Keratinocyte (primary cell): Measurements from ENCODE around the gene MED23. TPM values are rescaled to one million over a fixed set of nuclear protein-coding genes. Genes with fewer than 3 reads are reported as not detected.
A peak's percentile ranks its signal among the peaks of the same experiment; 100 is the strongest.

Experiments used
- DNase-seq: peaks from one replicate; pipeline ENCODE4 v3.0.0-alpha.2; 2011; ENCODE audit warnings: low read depth, missing footprints, low spot score
- FAIRE-seq: peaks from 2 replicates; lab custom pipeline; 2011; peaks lifted over from hg19 to GRCh38; lab: Jason Lieb, UNC
- H2AFZ ChIP-seq: 2 replicates; pipeline ENCODE4 v1.6.0; 2012; ENCODE audit warnings: low read length, control low read depth, inconsistent platforms; ENCODE audit not compliant: control insufficient read depth
- H3K27ac ChIP-seq: 2 replicates; pipeline ENCODE4 v1.5.1; 2011; ENCODE audit warnings: low read length; ENCODE audit not compliant: control insufficient read depth, insufficient read depth
- H3K27me3 ChIP-seq: 3 replicates; pipeline ENCODE4 v1.6.0; 2011; ENCODE audit warnings: low read length; ENCODE audit not compliant: control insufficient read depth, insufficient read depth; ENCODE audit errors: extremely low read depth
- H3K36me3 ChIP-seq, 2 experiments: 2 replicates in 1 of 2; 3 replicates in 1 of 2; pipeline ENCODE4 v1.5.1; 2011; ENCODE audit warnings: low read length in 2 of 2, mild to moderate bottlenecking in 1 of 2; ENCODE audit not compliant: control insufficient read depth in 2 of 2, insufficient read depth in 2 of 2; ENCODE audit errors: extremely low read depth in 1 of 2
- H3K4me1 ChIP-seq: 3 replicates; pipeline ENCODE4 v1.5.1; 2011; ENCODE audit warnings: low read length; ENCODE audit not compliant: control insufficient read depth, insufficient read depth; ENCODE audit errors: extremely low read depth
- H3K4me2 ChIP-seq: 3 replicates; pipeline ENCODE4 v1.6.0; 2011; ENCODE audit warnings: low read depth, low read length; ENCODE audit not compliant: control insufficient read depth, insufficient read depth; ENCODE audit errors: extremely low read depth
- H3K4me3 ChIP-seq, 3 experiments: fragments of 200-600 bp in 1 of 3; sonication (generic) in 1 of 3; 2 replicates in 2 of 3; 3 replicates in 1 of 3; pipeline ENCODE4 v1.5.1; 2011 to 2016; ENCODE audit warnings: low read length in 3 of 3, mild to moderate bottlenecking in 3 of 3, control low read depth in 2 of 3, inconsistent platforms in 1 of 3, low read depth in 1 of 3, mixed read lengths in 1 of 3, mixed run types in 1 of 3, moderate library complexity in 1 of 3; ENCODE audit not compliant: control insufficient read depth in 2 of 3, insufficient read depth in 2 of 3; ENCODE audit errors: extremely low read depth in 1 of 3
- H3K79me2 ChIP-seq: 2 replicates; pipeline ENCODE4 v1.6.0; 2012; ENCODE audit warnings: low read length; ENCODE audit not compliant: control insufficient read depth, insufficient read depth
- H3K9ac ChIP-seq: 3 replicates; pipeline ENCODE4 v1.6.0; 2011; ENCODE audit warnings: low read length; ENCODE audit not compliant: control insufficient read depth, insufficient read depth; ENCODE audit errors: extremely low read depth
- H3K9me1 ChIP-seq: 3 replicates; pipeline ENCODE4 v1.6.0; 2011; ENCODE audit warnings: low read length; ENCODE audit not compliant: control insufficient read depth, insufficient read depth; ENCODE audit errors: extremely low read depth
- H3K9me3 ChIP-seq: 2 replicates; pipeline ENCODE4 v1.5.1; 2012; ENCODE audit warnings: low read depth, low read length; ENCODE audit not compliant: control insufficient read depth
- H4K20me1 ChIP-seq: 3 replicates; pipeline ENCODE4 v1.6.0; 2011; ENCODE audit warnings: low read length; ENCODE audit not compliant: control insufficient read depth, insufficient read depth; ENCODE audit errors: extremely low read depth
- EZH2 ChIP-seq: IDR thresholded peaks from one replicate; pipeline ENCODE4 v1.6.1; 2012; ENCODE audit warnings: inconsistent platforms, mild to moderate bottlenecking, low read length, moderate library complexity
- dilution Hi-C: fragments of 300-500 bp; cut with MboI; formaldehyde crosslinking; loops from one replicate; pipeline ENCODE4 v1.7.0; 2020; ENCODE audit warnings: low sequenced_read_pairs; ENCODE audit not compliant: extremely low pct_ligation_motif_present
- polyA plus RNA-seq, 5 experiments: library from polyadenylated mRNA; depleted of rRNA in 3 of 5; stranded (reverse) in 3 of 5; stranded (forward) in 1 of 5; unstranded in 1 of 5; fragments of >200 nt; gene quantifications; 1 replicate in 1 of 5; 2 replicates in 3 of 5; 3 replicates in 1 of 5; pipeline versions ENCODE4 v1.2.1 to v1.2.3, GENCODE V29; 2011 to 2012; ENCODE audit warnings: missing spikeins in 2 of 5, low read depth in 1 of 5, low replicate concordance in 1 of 5
- small RNA-seq, 3 experiments: library from RNA; depleted of rRNA; stranded (forward); fragments of <200 nt; gene quantifications; one replicate each; pipeline ENCODE3, GENCODE V24; 2012; ENCODE audit warnings: low read depth in 3 of 3, low replicate concordance in 1 of 3; ENCODE audit not compliant: insufficient read length in 3 of 3
- TF ChIP-seq, protein P1 (sequence below), 3 experiments: IDR thresholded peaks in 1 of 3; conservative IDR thresholded peaks in 1 of 3; optimal IDR thresholded peaks in 1 of 3; 2 replicates in 2 of 3; 3 replicates in 1 of 3; pipeline versions ENCODE3 to v1.5.1; 2011; ENCODE audit warnings: low read length in 3 of 3, mild to moderate bottlenecking in 3 of 3, moderate library complexity in 2 of 3, control low read depth in 1 of 3, inconsistent platforms in 1 of 3; ENCODE audit not compliant: insufficient read depth in 2 of 3; ENCODE audit errors: extremely low read depth in 1 of 3

Gene MED23
- polyA plus RNA-seq, 1 donor (not counting 4 experiments of a cell fraction or from before 2014, with no cell fraction given): 24.9 TPM

DNA sequence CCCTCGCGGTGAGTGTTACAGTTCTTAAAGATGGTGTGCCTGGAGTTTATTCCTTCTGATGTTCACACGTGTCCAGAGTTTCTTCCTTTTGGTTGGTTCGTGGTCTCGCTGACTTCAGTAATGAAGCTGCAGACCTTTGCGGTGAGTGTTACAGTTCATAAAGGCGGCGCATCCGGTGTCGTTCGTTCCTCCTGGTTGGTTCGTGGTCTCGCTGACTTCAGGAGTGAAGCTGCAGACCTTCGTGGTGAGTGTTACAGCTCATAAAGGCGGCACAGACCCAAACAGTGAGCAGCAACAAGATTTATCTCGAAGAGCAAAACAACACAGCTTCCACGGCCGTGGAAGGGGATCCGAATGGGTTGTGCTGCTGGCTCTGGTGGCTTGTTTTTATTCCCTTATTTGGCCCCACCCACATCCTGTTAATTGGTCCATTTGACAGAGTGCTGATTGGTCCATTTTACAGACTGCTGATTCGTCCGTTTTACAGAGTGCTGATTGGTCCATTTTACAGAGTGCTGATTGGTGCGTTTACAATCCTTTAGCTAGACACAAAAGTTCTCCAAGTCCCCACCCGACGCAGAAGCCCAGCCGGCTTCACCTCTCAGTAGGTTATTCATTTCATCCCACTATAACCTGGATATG is 103.2 kb downstream of the MED23 start:
- Histone ChIP-seq H3K4me2 (no peak overlapping the region), H3K9me3 (no peaks in the 10 kb centered on the region), H3K27me3 (no peaks in the 10 kb centered on the region), H3K4me1 (no peaks in the 10 kb centered on the region), H3K9ac (no peak overlapping the region), H3K36me3 (no peaks in the 10 kb centered on the region), H2AFZ (no peak overlapping the region), H4K20me1 (no peaks in the 10 kb centered on the region), H3K4me3 (no peak overlapping the region), H3K27ac (no peak overlapping the region), H3K79me2 (no peaks in the 10 kb centered on the region), H3K9me1 (no peaks in the 10 kb centered on the region)
- TF ChIP-seq, protein P1, sequence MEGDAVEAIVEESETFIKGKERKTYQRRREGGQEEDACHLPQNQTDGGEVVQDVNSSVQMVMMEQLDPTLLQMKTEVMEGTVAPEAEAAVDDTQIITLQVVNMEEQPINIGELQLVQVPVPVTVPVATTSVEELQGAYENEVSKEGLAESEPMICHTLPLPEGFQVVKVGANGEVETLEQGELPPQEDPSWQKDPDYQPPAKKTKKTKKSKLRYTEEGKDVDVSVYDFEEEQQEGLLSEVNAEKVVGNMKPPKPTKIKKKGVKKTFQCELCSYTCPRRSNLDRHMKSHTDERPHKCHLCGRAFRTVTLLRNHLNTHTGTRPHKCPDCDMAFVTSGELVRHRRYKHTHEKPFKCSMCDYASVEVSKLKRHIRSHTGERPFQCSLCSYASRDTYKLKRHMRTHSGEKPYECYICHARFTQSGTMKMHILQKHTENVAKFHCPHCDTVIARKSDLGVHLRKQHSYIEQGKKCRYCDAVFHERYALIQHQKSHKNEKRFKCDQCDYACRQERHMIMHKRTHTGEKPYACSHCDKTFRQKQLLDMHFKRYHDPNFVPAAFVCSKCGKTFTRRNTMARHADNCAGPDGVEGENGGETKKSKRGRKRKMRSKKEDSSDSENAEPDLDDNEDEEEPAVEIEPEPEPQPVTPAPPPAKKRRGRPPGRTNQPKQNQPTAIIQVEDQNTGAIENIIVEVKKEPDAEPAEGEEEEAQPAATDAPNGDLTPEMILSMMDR (optimal IDR thresholded peaks at IDR 0.05 in 1 of 3, IDR thresholded peaks at IDR 0.05 in 1 of 3, conservative IDR thresholded peaks at IDR 0.05 in 1 of 3; ENCODE audit: extremely low read depth in 1 of 3, insufficient read depth in 2 of 3, low read length in 3 of 3): no peak
- TF ChIP-seq EZH2: no peak
- DNase-seq (no peak), FAIRE-seq (no peak)
- dilution Hi-C loops: no loop called here

DNA sequence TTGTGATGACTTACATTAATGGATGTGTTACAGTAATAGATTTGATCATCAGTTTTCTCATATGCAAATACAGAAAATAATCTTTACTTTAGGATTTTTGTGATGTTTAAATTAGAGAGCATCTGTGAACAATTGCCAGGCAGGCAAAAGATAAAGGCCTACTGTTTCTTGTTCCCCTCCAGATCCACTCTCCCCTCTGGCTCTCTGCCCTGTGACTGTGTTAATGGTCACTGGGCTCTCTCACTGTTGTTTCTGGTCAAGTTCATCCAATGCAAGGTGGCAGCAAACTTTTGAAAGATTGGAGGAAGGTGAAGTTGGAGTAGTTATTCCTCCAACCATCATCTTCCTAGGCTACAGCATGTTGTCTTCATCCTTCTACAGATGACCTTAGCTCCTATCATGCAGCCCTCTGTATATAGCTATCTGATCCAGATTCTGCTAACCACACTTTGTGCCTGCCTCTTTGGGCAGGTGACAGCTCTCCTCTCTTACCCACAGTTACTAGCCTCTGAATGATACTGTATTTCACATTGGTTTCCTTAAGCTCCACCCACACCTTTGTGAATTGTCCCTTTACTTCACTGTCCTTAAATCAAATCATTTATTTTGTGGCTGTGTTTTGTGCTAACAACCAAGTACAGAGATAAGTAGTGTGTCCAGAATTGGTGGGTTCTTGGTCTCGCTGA is 103.9 kb downstream of the MED23 start:
- no peaks in the 10 kb centered on the region for H3K27me3 ChIP-seq
- no peaks in the 10 kb centered on the region for H3K36me3 ChIP-seq
- no peaks in the 10 kb centered on the region for H3K9me1 ChIP-seq
- H3K9me3 ChIP-seq: no peaks in the 10 kb centered on the region
- H3K27ac ChIP-seq: no peak overlapping the region
- DNase-seq (no peak), FAIRE-seq (peak; percentile 20)
- dilution Hi-C loops: no loop called here
- no peak overlapping the region for H3K4me2 ChIP-seq
- H2AFZ ChIP-seq: no peak overlapping the region
- no peaks in the 10 kb centered on the region for H4K20me1 ChIP-seq
- TF ChIP-seq, protein P1 (optimal IDR thresholded peaks at IDR 0.05 in 1 of 3, IDR thresholded peaks at IDR 0.05 in 1 of 3, conservative IDR thresholded peaks at IDR 0.05 in 1 of 3; ENCODE audit: extremely low read depth in 1 of 3, insufficient read depth in 2 of 3, low read length in 3 of 3): no peak
- no peak for TF ChIP-seq EZH2
- no peak overlapping the region for H3K4me3 ChIP-seq
- no peaks in the 10 kb centered on the region for H3K4me1 ChIP-seq
- no peak overlapping the region for H3K9ac ChIP-seq
- H3K79me2 ChIP-seq: no peaks in the 10 kb centered on the region

Small RNA genes within 50 kb of the gene (small RNA-seq; reads per million reads assigned to genes)
- 0 to 0.07 (median 0) reads per million in 3 experiments for gene RNU4-18P

Other genes starting within 250 kb of the MED23 start
- 0.13 to 0.17 TPM in 2 of 3 replicates, not detected in the other for gene ARG1, start 55.0 kb downstream of the MED23 start, polyA plus RNA-seq
- gene ENPP3, start 9.1 kb upstream of the MED23 start, polyA plus RNA-seq: not detected in 3 replicates
- not detected in 3 replicates for gene OR2A4, start 73.2 kb upstream of the MED23 start, polyA plus RNA-seq
- not detected in 3 replicates for gene CTAGE9, start 82.8 kb upstream of the MED23 start, polyA plus RNA-seq
- 0.22 to 0.34 TPM (median 0.22 TPM) in 3 replicates for gene ENPP1, start 179.8 kb upstream of the MED23 start, polyA plus RNA-seq